ENCODE data around the gene UCK2.
A peak's percentile ranks its signal among the peaks of the same experiment; 100 is the strongest.

UCK2 gene

GRCh38 chr1:165845569-165845968 lies 18.2 kb downstream of the UCK2 start:
- peaks cover 66% of the 10 kb centered on the region for H4K20me1 ChIP-seq (ENCODE audit: insufficient read depth, low read length)

GRCh38 chr1:165845992-165846748 lies 18.8 kb downstream of the UCK2 start:
- Histone ChIP-seq H3K9ac (ENCODE audit: low read length) (peak overlapping the region; percentile 5; the same call in 1 of the 2 replicates), H3K4me3 (ENCODE audit: low read length) (peak overlapping the region; percentile 15; the same call in 1 of the 2 replicates)

More at GRCh38 chr1:165845569-165845968, 18.2 kb downstream of the UCK2 start:
- TF ChIP-seq CTCF (IDR thresholded peaks at IDR 0.05; ENCODE audit: low read length) (no peak), EZH2phosphoT487 (IDR thresholded peaks at IDR 0.05; ENCODE audit: low read length) (no peak), EZH2 (optimal IDR thresholded peaks at IDR 0.05; ENCODE audit: low read depth, low read length) (no peak)
- peaks cover 45% of the 10 kb centered on the region for H3F3A ChIP-seq (ENCODE audit: insufficient read depth, low read length)
- H3K4me1 ChIP-seq (ENCODE audit: low read length): peaks cover 73% of the 10 kb centered on the region
- H3K36me3 ChIP-seq (replicated peaks; ENCODE audit: insufficient read depth, low read length): no peaks in the 10 kb centered on the region
- H3K4me3 ChIP-seq (ENCODE audit: low read length): peak overlapping the region; percentile 15; the same call in 1 of the 2 replicates
- peaks cover 98% of the 10 kb centered on the region for H3K79me2 ChIP-seq (ENCODE audit: low read length)
- H3K9me2 ChIP-seq (replicated peaks; ENCODE audit: insufficient read depth, low read length): no peaks in the 10 kb centered on the region
- no peaks in the 10 kb centered on the region for H3K9me3 ChIP-seq (replicated peaks; ENCODE audit: insufficient read depth, low read length)
- H3K9ac ChIP-seq (ENCODE audit: low read length): 0 out of 2 replicates have a peak overlapping the region, but pooled peaks have one; percentile 5
- no peaks in the 10 kb centered on the region for H3K27me3 ChIP-seq (replicated peaks; ENCODE audit: insufficient read depth, low read length)
- peak overlapping the region; percentile 59; the same call in 1 of the 2 replicates for H3K4me2 ChIP-seq (ENCODE audit: low read depth, low read length)
- peak overlapping the region; percentile 41; the same call in 1 of the 2 replicates for H3K27ac ChIP-seq (ENCODE audit: low read length)
- no peak for DNase-seq
- H2AFZ ChIP-seq (ENCODE audit: low read length): no peak overlapping the region

GRCh38 chr1:165847486-165847885 lies 20.1 kb downstream of the UCK2 start:
- Histone ChIP-seq H4K20me1 (ENCODE audit: insufficient read depth, low read length) (peaks cover 64% of the 10 kb centered on the region), H3K9me3 (replicated peaks; ENCODE audit: insufficient read depth, low read length) (no peaks in the 10 kb centered on the region), H3K36me3 (replicated peaks; ENCODE audit: insufficient read depth, low read length) (no peaks in the 10 kb centered on the region), H3K27me3 (replicated peaks; ENCODE audit: insufficient read depth, low read length) (no peaks in the 10 kb centered on the region), H3K4me3 (ENCODE audit: low read length) (no peak overlapping the region), H3K9ac (ENCODE audit: low read length) (no peak overlapping the region), H2AFZ (ENCODE audit: low read length) (no peak overlapping the region), H3K27ac (ENCODE audit: low read length) (no peak overlapping the region), H3K9me2 (replicated peaks; ENCODE audit: insufficient read depth, low read length) (no peaks in the 10 kb centered on the region), H3K4me2 (ENCODE audit: low read depth, low read length) (no peak overlapping the region), H3F3A (ENCODE audit: insufficient read depth, low read length) (peaks cover 46% of the 10 kb centered on the region), H3K79me2 (ENCODE audit: low read length) (peaks cover 94% of the 10 kb centered on the region), H3K4me1 (ENCODE audit: low read length) (peaks cover 73% of the 10 kb centered on the region)
- TF ChIP-seq EZH2phosphoT487 (IDR thresholded peaks at IDR 0.05; ENCODE audit: low read length) (no peak), EZH2 (optimal IDR thresholded peaks at IDR 0.05; ENCODE audit: low read depth, low read length) (no peak), CTCF (IDR thresholded peaks at IDR 0.05; ENCODE audit: low read length) (no peak)
- no peak for DNase-seq

More at GRCh38 chr1:165845992-165846748, 18.8 kb downstream of the UCK2 start:
- H3F3A ChIP-seq (ENCODE audit: insufficient read depth, low read length): peaks cover 50% of the 10 kb centered on the region
- peak; percentile 88 for DNase-seq
- peaks cover 77% of the 10 kb centered on the region for H3K4me1 ChIP-seq (ENCODE audit: low read length)
- TF ChIP-seq EZH2 (optimal IDR thresholded peaks at IDR 0.05; ENCODE audit: low read depth, low read length) (no peak), CTCF (IDR thresholded peaks at IDR 0.05; ENCODE audit: low read length) (no peak), EZH2phosphoT487 (IDR thresholded peaks at IDR 0.05; ENCODE audit: low read length) (no peak)
- H3K36me3 ChIP-seq (replicated peaks; ENCODE audit: insufficient read depth, low read length): no peaks in the 10 kb centered on the region
- no peaks in the 10 kb centered on the region for H3K9me3 ChIP-seq (replicated peaks; ENCODE audit: insufficient read depth, low read length)
- peaks cover 64% of the 10 kb centered on the region for H4K20me1 ChIP-seq (ENCODE audit: insufficient read depth, low read length)
- H3K79me2 ChIP-seq (ENCODE audit: low read length): peaks cover 94% of the 10 kb centered on the region
- H2AFZ ChIP-seq (ENCODE audit: low read length): no peak overlapping the region
- H3K4me2 ChIP-seq (ENCODE audit: low read depth, low read length): peak overlapping the region; percentile 59
- no peaks in the 10 kb centered on the region for H3K27me3 ChIP-seq (replicated peaks; ENCODE audit: insufficient read depth, low read length)
- no peaks in the 10 kb centered on the region for H3K9me2 ChIP-seq (replicated peaks; ENCODE audit: insufficient read depth, low read length)
- peak overlapping the region; percentile 41; the same call in 1 of the 2 replicates for H3K27ac ChIP-seq (ENCODE audit: low read length)

Measured in MM.1S (cell line).